Small intestine (tissue), 7 donors: ENCODE results near the gene RAB1A. TPM values are rescaled to one million over a fixed set of nuclear protein-coding genes. Genes with fewer than 3 reads are reported as not detected.

Experiments used
- DNase-seq, 2 donors: peaks; one replicate each; pipeline versions ENCODE4 v3.0.0 to v3.0.0-alpha.2; 2013
- FAIRE-seq: peaks from 2 replicates; lab custom pipeline; 2012; peaks lifted over from hg19 to GRCh38; lab: Jason Lieb, UNC
- H3K27ac ChIP-seq, 3 donors: one replicate each; pipeline ENCODE4 v1.5.1; 2013; ENCODE audit warnings: low read length in 2 of 3, mild to moderate bottlenecking in 2 of 3, control low read depth in 1 of 3, inconsistent platforms in 1 of 3, low read depth in 1 of 3, moderate library complexity in 1 of 3
- H3K27me3 ChIP-seq, 3 donors: one replicate each; pipeline ENCODE4 v1.6.1; 2013; ENCODE audit warnings: low read length in 3 of 3, inconsistent platforms in 1 of 3; ENCODE audit not compliant: control insufficient read depth in 3 of 3, insufficient read depth in 3 of 3
- H3K36me3 ChIP-seq, 3 donors: one replicate each; pipeline ENCODE4 v1.6.1; 2013; ENCODE audit warnings: low read length in 3 of 3, inconsistent platforms in 1 of 3, low read depth in 1 of 3, mild to moderate bottlenecking in 1 of 3, moderate library complexity in 1 of 3; ENCODE audit not compliant: control insufficient read depth in 3 of 3, insufficient read depth in 2 of 3
- H3K4me1 ChIP-seq, 3 donors: one replicate each; pipeline ENCODE4 v1.6.1; 2013; ENCODE audit warnings: low read length in 2 of 3, inconsistent platforms in 1 of 3, low read depth in 1 of 3, mild to moderate bottlenecking in 1 of 3, moderate library complexity in 1 of 3; ENCODE audit not compliant: control insufficient read depth in 3 of 3, insufficient read depth in 2 of 3
- H3K4me3 ChIP-seq, 3 donors: one replicate each; pipeline ENCODE4 v1.5.1; 2013; ENCODE audit warnings: low read length in 3 of 3, control low read depth in 1 of 3, inconsistent platforms in 1 of 3, low read depth in 1 of 3, mild to moderate bottlenecking in 1 of 3, moderate library complexity in 1 of 3
- H3K9me3 ChIP-seq, 2 donors: one replicate each; pipeline ENCODE4 v1.6.1; 2013; ENCODE audit warnings: low read depth in 1 of 2, low read length in 1 of 2; ENCODE audit not compliant: control insufficient read depth in 2 of 2, insufficient read depth in 1 of 2
- WGBS, 3 donors: extraction: QIAGEN DNeasy Blood & Tissue Kit; methylation state at CpG; one replicate each; pipeline ENCODE4 v1.1.7; 2013; 5-methylcytosine and 5-hydroxymethylcytosine counted together
- polyA plus RNA-seq, 4 donors: library from polyadenylated mRNA; stranded (reverse) in 3 of 4; unstranded in 1 of 4; fragments of 200-250 nt in 3 of 4; fragments of 120-200 nt in 1 of 4; gene quantifications; one replicate each; pipeline versions ENCODE4 v1.2.1 to v1.2.3, GENCODE V29; 2013
- donor health status: healthy with polysubstance abuse.
- donor health status: control.
- donor health status: control.
- donor health status: Bipolar disorder and iron deficiency.
- donor health status: healthy.

Gene RAB1A
- polyA plus RNA-seq, 4 donors: 144 to 271 (median 164) TPM

- peaks cover 0 to 3% (median 0%) of the 10 kb centered on the region in 3 donors for H3K4me1 ChIP-seq
- H3K36me3 ChIP-seq: peaks cover 0 to 30% (median 0%) of the 10 kb centered on the region in 3 donors
- FAIRE-seq: no peak
- H3K4me3 ChIP-seq: no peak overlapping the region
- no peak for DNase-seq
- H3K9me3 ChIP-seq: peaks cover 0 to 4% of the 10 kb centered on the region in 2 donors
- H3K27ac ChIP-seq: no peak overlapping the region
- WGBS, 3 donors: 57 to 74% (median 69%) methylated on average over 2 of the region's 2 CpGs
- no peaks in the 10 kb centered on the region for H3K27me3 ChIP-seq
Observed at GRCh38 chr2:65113816-65114215, 16.1 kb downstream of the RAB1A start.

- FAIRE-seq (no peak), DNase-seq (no peak)
- 94 to 99% (median 96%) methylated on average over 4 of the region's 4 CpGs for WGBS, 3 donors
- Histone ChIP-seq H3K36me3 (peaks cover 0 to 29% (median 0%) of the 10 kb centered on the region in 3 donors), H3K27ac (no peak overlapping the region), H3K4me1 (peaks cover 0 to 3% (median 0%) of the 10 kb centered on the region in 3 donors), H3K9me3 (peaks cover 0 to 4% of the 10 kb centered on the region in 2 donors), H3K4me3 (no peak overlapping the region), H3K27me3 (no peaks in the 10 kb centered on the region)
Observed at GRCh38 chr2:65113229-65113628, 16.7 kb downstream of the RAB1A start.

GRCh38 chr2:65112633-65113032 is 17.3 kb downstream of the RAB1A start:
- WGBS, 3 donors: 46 to 50% (median 49%) methylated on average over 3 of the region's 3 CpGs
- Histone ChIP-seq H3K27ac (no peak overlapping the region), H3K27me3 (no peaks in the 10 kb centered on the region), H3K36me3 (peaks cover 0 to 34% (median 0%) of the 10 kb centered on the region in 3 donors), H3K9me3 (peaks cover 0 to 4% of the 10 kb centered on the region in 2 donors), H3K4me1 (peaks cover 0 to 3% (median 0%) of the 10 kb centered on the region in 3 donors), H3K4me3 (no peak overlapping the region)
- no peak for FAIRE-seq
- DNase-seq: no peak

- H3K27me3 ChIP-seq: no peaks in the 10 kb centered on the region
- peaks cover 0 to 3% (median 0%) of the 10 kb centered on the region in 3 donors for H3K4me1 ChIP-seq
- DNase-seq: no peak
- no peaks in the 10 kb centered on the region for H3K9me3 ChIP-seq
- no peak for FAIRE-seq
- no peak overlapping the region for H3K27ac ChIP-seq
- H3K4me3 ChIP-seq: no peak overlapping the region
- WGBS, 3 donors: 71 to 77% (median 75%) methylated on average over 6 of the region's 6 CpGs
- peaks cover 0 to 38% (median 2%) of the 10 kb centered on the region in 3 donors for H3K36me3 ChIP-seq
Observed at GRCh38 chr2:65108780-65109179, 21.1 kb downstream of the RAB1A start.

GRCh38 chr2:65107530-65107929 is 22.4 kb downstream of the RAB1A start:
- WGBS, 3 donors: 90 to 94% (median 93%) methylated on average over 5 of the region's 5 CpGs
- Histone ChIP-seq H3K4me1 (no peaks in the 10 kb centered on the region), H3K27ac (no peak overlapping the region), H3K9me3 (no peaks in the 10 kb centered on the region), H3K4me3 (no peak overlapping the region), H3K36me3 (peaks cover 2 to 45% (median 3%) of the 10 kb centered on the region in 3 donors), H3K27me3 (no peaks in the 10 kb centered on the region)
- FAIRE-seq: no peak
- DNase-seq: no peak

GRCh38 chr2:65103013-65103715 is 26.7 kb downstream of the RAB1A start:
- H3K4me3 ChIP-seq: no peak overlapping the region
- WGBS, 3 donors: 73 to 94% (median 85%) methylated on average over 6 of the region's 6 CpGs
- H3K4me1 ChIP-seq: no peaks in the 10 kb centered on the region
- no peak for FAIRE-seq
- H3K36me3 ChIP-seq: peaks cover 3 to 50% (median 9%) of the 10 kb centered on the region in 3 donors
- no peaks in the 10 kb centered on the region for H3K27me3 ChIP-seq
- H3K27ac ChIP-seq: no peak overlapping the region
- no peaks in the 10 kb centered on the region for H3K9me3 ChIP-seq
- no peak for DNase-seq

- Histone ChIP-seq H3K27me3 (no peaks in the 10 kb centered on the region), H3K4me1 (no peaks in the 10 kb centered on the region), H3K9me3 (no peaks in the 10 kb centered on the region), H3K27ac (no peak overlapping the region), H3K36me3 (peaks cover 6 to 37% (median 12%) of the 10 kb centered on the region in 3 donors), H3K4me3 (no peak overlapping the region)
- WGBS, 3 donors: 60 to 73% (median 68%) methylated on average over 3 of the region's 3 CpGs
- no peak for FAIRE-seq
- no peak for DNase-seq
Observed at GRCh38 chr2:65101071-65101470, 28.8 kb downstream of the RAB1A start.

- no peaks in the 10 kb centered on the region for H3K4me1 ChIP-seq
- no peaks in the 10 kb centered on the region for H3K9me3 ChIP-seq
- FAIRE-seq: no peak
- WGBS, 3 donors: 87 to 90% (median 88%) methylated on average over 5 of the region's 5 CpGs
- H3K27me3 ChIP-seq: no peaks in the 10 kb centered on the region
- peaks cover 9 to 49% (median 15%) of the 10 kb centered on the region in 3 donors for H3K36me3 ChIP-seq
- H3K4me3 ChIP-seq: no peak overlapping the region
- H3K27ac ChIP-seq: no peak overlapping the region
- DNase-seq: no peak
Observed at GRCh38 chr2:65098741-65099140, 31.2 kb downstream of the RAB1A start.
